H7 (cell line): ENCODE results near the gene LYSMD4. TPM values are rescaled to one million over a fixed set of nuclear protein-coding genes. Genes with fewer than 3 reads are reported as not detected.

Source experiments
- DNase-seq: peaks from one replicate; pipeline ENCODE4 v3.0.0; 2012
- H3K27me3 ChIP-seq: 2 replicates; pipeline ENCODE4 v1.6.0; 2011; ENCODE audit warnings: mild to moderate bottlenecking, low read length; ENCODE audit not compliant: control insufficient read depth, insufficient read depth
- H3K36me3 ChIP-seq: replicated peaks from 2 replicates; pipeline ENCODE4 v1.5.1; 2011; ENCODE audit warnings: low read length; ENCODE audit not compliant: control insufficient read depth, insufficient read depth
- H3K4me3 ChIP-seq: 2 replicates; pipeline ENCODE4 v1.5.1; 2011; ENCODE audit warnings: low read depth, mild to moderate bottlenecking, control low read depth, low read length, moderate library complexity; ENCODE audit not compliant: insufficient read depth
- total RNA-seq: library from RNA; depleted of rRNA; stranded (reverse); fragments of >200 nt; shearing (Covaris generic); gene quantifications from 2 replicates; pipeline ENCODE4 v1.2.3, GENCODE V29; 2014

LYSMD4 gene
- total RNA-seq, 1 experiment from 2014 or later: 6.4 TPM

GRCh38 chr15:99722406-99722805 is 10.8 kb downstream of the LYSMD4 start:
- Histone ChIP-seq H3K4me3 (no peak overlapping the region), H3K36me3 (no peaks in the 10 kb centered on the region), H3K27me3 (no peaks in the 10 kb centered on the region)
- no peak for DNase-seq

- no peak for DNase-seq
- Histone ChIP-seq H3K27me3 (no peaks in the 10 kb centered on the region), H3K36me3 (no peaks in the 10 kb centered on the region), H3K4me3 (no peak overlapping the region)
Measured at GRCh38 chr15:99721896-99722295, 11.3 kb downstream of the LYSMD4 start.

DNA sequence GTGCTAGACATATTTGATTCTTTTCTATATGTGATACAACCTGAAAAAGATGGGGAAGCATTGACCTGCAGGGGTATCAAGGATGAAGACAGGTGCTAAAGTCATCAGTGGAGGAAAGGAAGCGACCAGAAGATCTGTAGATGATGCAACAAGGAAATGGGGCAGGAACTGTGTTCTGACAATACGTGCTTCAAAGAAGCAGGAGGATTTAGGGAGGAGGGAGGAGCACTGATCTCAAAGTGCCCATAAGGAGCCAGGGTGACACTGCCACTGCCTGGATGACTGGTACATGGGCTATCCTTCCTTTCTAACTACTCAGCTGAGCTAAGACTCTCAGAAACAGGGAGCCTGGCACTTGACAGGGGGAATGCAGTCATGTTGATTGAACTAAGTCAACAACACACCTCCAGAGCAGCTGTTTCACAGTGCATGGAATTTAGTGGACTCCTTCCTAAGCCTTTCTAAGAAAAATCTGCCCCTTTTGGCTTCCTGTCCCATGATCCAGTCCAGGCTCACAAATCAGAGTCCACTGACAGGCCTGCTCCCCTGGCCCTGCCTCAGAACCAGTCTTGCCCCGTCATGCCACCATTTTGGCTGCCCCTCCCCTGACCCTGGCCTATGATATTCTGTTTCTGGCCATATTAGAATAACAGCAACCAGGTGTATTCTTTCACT is 12.0 kb downstream of the LYSMD4 start:
- no peaks in the 10 kb centered on the region for H3K36me3 ChIP-seq
- no peaks in the 10 kb centered on the region for H3K27me3 ChIP-seq
- no peak overlapping the region for H3K4me3 ChIP-seq
- no peak for DNase-seq

GRCh38 chr15:99720533-99720932 is 12.7 kb downstream of the LYSMD4 start:
- Histone ChIP-seq H3K27me3 (no peaks in the 10 kb centered on the region), H3K4me3 (no peak overlapping the region), H3K36me3 (no peaks in the 10 kb centered on the region)
- no peak for DNase-seq

- Histone ChIP-seq H3K4me3 (no peak overlapping the region), H3K27me3 (no peaks in the 10 kb centered on the region), H3K36me3 (no peaks in the 10 kb centered on the region)
- DNase-seq: no peak
Measured at GRCh38 chr15:99719096-99719541, 14.1 kb downstream of the LYSMD4 start.

DNA sequence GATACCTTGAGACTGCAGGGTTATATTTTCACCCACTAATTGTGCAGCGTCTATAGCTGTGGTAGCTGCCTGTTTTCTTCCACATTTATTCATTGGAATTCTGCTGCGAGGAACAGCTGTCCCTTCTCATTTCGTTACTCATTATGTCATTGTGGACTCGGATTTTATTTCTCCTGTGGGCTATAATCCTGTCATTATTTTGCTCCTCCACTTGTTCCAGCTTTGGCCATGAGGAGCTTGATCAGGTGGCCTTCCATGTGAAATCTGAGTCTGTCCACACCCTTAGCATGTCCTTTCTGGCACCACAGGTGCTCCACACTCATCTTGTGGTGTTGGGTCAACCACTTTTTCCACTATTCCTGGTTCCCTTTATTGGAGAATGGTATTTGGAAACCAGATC is 14.8 kb downstream of the LYSMD4 start:
- no peak overlapping the region for H3K4me3 ChIP-seq
- DNase-seq: no peak
- H3K36me3 ChIP-seq: no peaks in the 10 kb centered on the region; the same call in 1 of the 2 replicates
- no peaks in the 10 kb centered on the region for H3K27me3 ChIP-seq

- Histone ChIP-seq H3K36me3 (peaks cover 2% of the 10 kb centered on the region), H3K27me3 (no peaks in the 10 kb centered on the region)
Measured at GRCh38 chr15:99717161-99718009, 15.9 kb downstream of the LYSMD4 start.

GRCh38 chr15:99716540-99717095 is 16.6 kb downstream of the LYSMD4 start:
- peaks cover 2% of the 10 kb centered on the region for H3K36me3 ChIP-seq
- no peak overlapping the region for H3K4me3 ChIP-seq
- no peaks in the 10 kb centered on the region for H3K27me3 ChIP-seq
- DNase-seq: no peak

More at GRCh38 chr15:99717161-99718009, 15.9 kb downstream of the LYSMD4 start:
- no peak overlapping the region for H3K4me3 ChIP-seq
- DNase-seq: no peak

DNA sequence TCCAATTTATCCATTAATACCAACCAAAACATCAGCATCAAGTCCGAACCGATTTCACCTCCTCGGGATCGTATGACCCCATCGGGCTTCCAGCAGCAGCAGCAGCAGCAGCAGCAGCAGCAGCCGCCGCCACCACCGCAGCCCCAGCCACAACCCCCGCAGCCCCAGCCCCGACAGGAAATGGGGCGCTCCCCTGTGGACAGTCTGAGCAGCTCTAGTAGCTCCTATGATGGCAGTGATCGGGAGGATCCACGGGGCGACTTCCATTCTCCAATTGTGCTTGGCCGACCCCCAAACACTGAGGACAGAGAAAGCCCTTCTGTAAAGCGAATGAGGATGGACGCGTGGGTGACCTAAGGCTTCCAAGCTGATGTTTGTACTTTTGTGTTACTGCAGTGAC is 20.8 kb downstream of the LYSMD4 start:
- peak; percentile 82 for DNase-seq
- Histone ChIP-seq H3K4me3 (no peak overlapping the region), H3K27me3 (no peaks in the 10 kb centered on the region), H3K36me3 (peaks cover 2% of the 10 kb centered on the region)

DNA sequence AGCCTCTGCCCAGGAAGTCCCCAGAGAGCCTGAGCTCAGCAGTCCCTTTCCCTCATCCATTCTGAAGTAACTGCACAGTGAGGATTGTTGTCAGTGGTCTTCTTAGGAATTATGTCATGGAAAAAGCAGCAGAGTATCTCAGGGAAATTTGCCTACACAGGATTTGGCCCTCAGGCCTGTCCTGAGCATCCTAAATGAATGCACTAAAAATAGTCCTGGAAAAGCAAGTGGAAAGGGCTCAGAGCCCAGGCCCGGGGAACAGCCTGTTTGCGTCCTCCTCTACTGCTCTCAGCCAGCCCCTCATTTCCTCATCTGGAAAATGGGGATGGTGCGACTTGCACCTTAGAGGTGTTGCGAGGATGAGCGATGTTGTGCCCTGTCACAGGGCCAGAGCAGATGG is 21.6 kb downstream of the LYSMD4 start:
- Histone ChIP-seq H3K36me3 (peaks cover 2% of the 10 kb centered on the region), H3K4me3 (no peak overlapping the region), H3K27me3 (no peaks in the 10 kb centered on the region)
- no peak for DNase-seq

- H3K4me3 ChIP-seq: no peak overlapping the region
- no peak for DNase-seq
- H3K36me3 ChIP-seq: peaks cover 2% of the 10 kb centered on the region
- H3K27me3 ChIP-seq: no peaks in the 10 kb centered on the region
Measured at GRCh38 chr15:99709243-99709986, 23.8 kb downstream of the LYSMD4 start.

DNA sequence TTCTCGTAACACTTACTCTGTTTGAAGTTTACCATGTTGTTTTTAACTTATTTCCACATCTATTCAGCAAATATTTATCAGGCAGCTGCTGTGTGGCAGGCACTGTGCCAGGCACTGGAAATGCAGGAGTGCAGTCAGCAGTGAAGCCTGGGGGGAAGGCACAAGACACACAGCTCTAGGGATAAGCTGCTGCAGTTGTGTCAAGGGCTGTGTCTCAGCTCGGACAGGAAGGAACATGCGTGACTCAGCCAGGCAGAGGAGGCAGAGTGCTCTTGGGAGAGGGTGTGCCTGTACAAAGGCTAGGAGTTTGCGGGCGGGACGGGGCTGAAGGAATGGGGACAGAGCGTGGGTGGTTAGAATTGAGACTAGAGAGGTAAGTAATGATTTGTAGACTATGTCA is 24.7 kb downstream of the LYSMD4 start:
- peaks cover 2% of the 10 kb centered on the region for H3K36me3 ChIP-seq
- no peak for DNase-seq
- no peak overlapping the region for H3K4me3 ChIP-seq
- H3K27me3 ChIP-seq: no peaks in the 10 kb centered on the region

DNA sequence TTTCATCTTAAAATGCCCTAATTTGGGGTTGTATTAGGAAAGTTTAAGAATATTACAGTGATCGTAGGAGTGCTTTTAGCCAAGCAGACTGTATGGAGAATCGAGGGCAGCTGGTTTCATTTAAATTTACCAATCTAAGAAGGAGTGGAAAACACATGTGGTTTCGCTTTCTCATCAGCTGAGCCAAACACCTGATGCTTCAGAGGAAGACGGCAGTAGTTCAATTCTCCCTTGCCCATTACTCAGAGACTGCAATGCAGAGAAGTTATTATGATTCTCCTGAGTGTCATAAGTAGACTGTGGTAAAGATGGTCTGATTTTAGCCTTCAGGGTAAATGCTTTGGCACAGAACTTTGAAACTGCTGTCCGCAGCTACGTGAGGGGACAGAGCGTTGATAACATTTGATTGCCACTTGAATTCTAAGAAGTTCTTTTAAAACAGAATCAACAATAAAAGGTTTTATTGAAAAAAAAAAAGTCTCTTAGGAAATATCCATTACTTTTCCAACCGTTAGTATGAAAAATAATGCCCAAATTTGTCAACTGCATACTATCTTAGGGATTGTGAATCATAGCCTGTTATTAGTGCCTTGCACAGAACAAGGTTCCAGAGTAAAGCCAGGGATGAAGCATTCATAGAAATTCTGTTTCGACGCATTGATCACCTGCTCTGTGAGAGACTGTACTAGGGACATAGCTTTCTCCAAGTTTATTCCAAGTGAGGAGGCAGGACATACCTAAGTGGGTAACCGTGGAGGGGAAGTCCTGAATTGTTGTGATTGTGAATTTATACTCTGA is 25.6 kb downstream of the LYSMD4 start:
- Histone ChIP-seq H3K36me3 (no peaks in the 10 kb centered on the region; the same call in 1 of the 2 replicates), H3K4me3 (no peak overlapping the region), H3K27me3 (no peaks in the 10 kb centered on the region)
- DNase-seq: no peak
